K562 (cell line): Measurements from ENCODE around the gene CEP170. TPM values are rescaled to one million over a fixed set of nuclear protein-coding genes. Genes with fewer than 3 reads are reported as not detected.

ENCODE experiments used
- BCOR ChIP-seq: fragments of 450-650 bp; IDR thresholded peaks from 2 replicates; pipeline ENCODE4 v1.6.1; 2016
- CREB1 ChIP-seq, 2 experiments: sonication (generic) in 1 of 2; formaldehyde crosslinking in 1 of 2; IDR thresholded peaks; 2 replicates each; pipeline versions ENCODE4 v1.6.1 to v1.8.0; 2012 to 2022; ENCODE audit warnings: inconsistent platforms in 1 of 2, mild to moderate bottlenecking in 1 of 2, missing genetic modification reagents in 1 of 2, moderate library complexity in 1 of 2
- DMBX1 ChIP-seq: fragments of 250-450 bp; sonication (Bioruptor Pico); IDR thresholded peaks from 2 replicates; pipeline ENCODE4 v1.8.0; 2022; ENCODE audit warnings: inconsistent platforms, mild to moderate bottlenecking, moderate library complexity, borderline replicate concordance
- ETV1 ChIP-seq: fragments of 450-650 bp; conservative IDR thresholded peaks from 2 replicates; pipeline ENCODE4 v1.6.1; 2016; ENCODE audit warnings: missing genetic modification characterization, control low read depth, low read depth, missing compliant biosample characterization
- MEF2A ChIP-seq: IDR thresholded peaks from 2 replicates; pipeline ENCODE4 v1.6.1; 2011; ENCODE audit warnings: low read depth, mild to moderate bottlenecking, low read length, moderate library complexity; ENCODE audit not compliant: control insufficient read depth
- MTA1 ChIP-seq: fragments of 450-650 bp; IDR thresholded peaks from 2 replicates; pipeline ENCODE4 v1.6.1; 2017; ENCODE audit warnings: borderline replicate concordance
- MTF1 ChIP-seq: fragments of 250-450 bp; sonication (Bioruptor Pico); IDR thresholded peaks from 2 replicates; pipeline ENCODE4 v1.9.0; 2021; ENCODE audit warnings: moderate library complexity, mild to moderate bottlenecking, inconsistent platforms, borderline replicate concordance
- NEUROD1 ChIP-seq: fragments of 150-350 bp; IDR thresholded peaks from 2 replicates; pipeline ENCODE4 v1.6.1; 2014; ENCODE audit warnings: borderline replicate concordance, low read length, low read depth; ENCODE audit not compliant: partially characterized antibody
- POLR2B ChIP-seq: fragments of 450-650 bp; IDR thresholded peaks from 2 replicates; pipeline ENCODE4 v1.6.1; 2018; ENCODE audit warnings: low read depth; ENCODE audit not compliant: partially characterized antibody
- RBM39 ChIP-seq: fragments of 200-400 bp; formaldehyde crosslinking; optimal IDR thresholded peaks from 2 replicates; pipeline ENCODE3; 2018; ENCODE audit warnings: low read depth, low read length
- RFX1 ChIP-seq: fragments of 450-650 bp; IDR thresholded peaks from 2 replicates; pipeline ENCODE4 v1.6.1; 2016; ENCODE audit warnings: mild to moderate bottlenecking, moderate library complexity
- SIN3A ChIP-seq, 2 experiments: fragments of 150-350 bp in 1 of 2; IDR thresholded peaks; 2 replicates each; pipeline ENCODE4 v1.6.1; 2011 to 2016; ENCODE audit warnings: borderline replicate concordance in 2 of 2, low read depth in 2 of 2, low read length in 2 of 2, mild to moderate bottlenecking in 2 of 2, moderate library complexity in 2 of 2; ENCODE audit not compliant: control insufficient read depth in 1 of 2
- THRAP3 ChIP-seq: fragments of 450-650 bp; IDR thresholded peaks from 2 replicates; pipeline ENCODE4 v1.6.1; 2016; ENCODE audit warnings: mild to moderate bottlenecking, inconsistent platforms, borderline replicate concordance
- ZNF134 ChIP-seq: fragments of 250-450 bp; sonication (Bioruptor Pico); conservative IDR thresholded peaks from 2 replicates; pipeline ENCODE4 v1.4.0; 2020
- polyA plus RNA-seq, 8 experiments: library from polyadenylated mRNA; depleted of rRNA in 4 of 8; stranded (reverse) in 5 of 8; unstranded in 3 of 8; fragments of >200 nt; fragmentation: Nextera tagmentation in 2 of 8; fragmentation: Illumina TruSeq in 1 of 8; extraction: Ambion mirVana in 2 of 8; extraction: Trizol in 1 of 8; gene quantifications; 2 replicates each; pipeline versions ENCODE4 v1.2.1 to v1.2.3, GENCODE V29; 2011 to 2014; ENCODE audit warnings: inconsistent platforms in 1 of 8, missing spikeins in 1 of 8
- total RNA-seq, 7 experiments: library from RNA; depleted of rRNA in 6 of 7; stranded (reverse); fragments of >200 nt in 6 of 7; fragmentation: Illumina TruSeq in 2 of 7; extraction: Trizol in 2 of 7; gene quantifications; 2 replicates each; pipeline versions ENCODE4 v1.2.1 to v1.2.3, GENCODE V29; 2011 to 2021; ENCODE audit warnings: low replicate concordance in 1 of 7
- TF ChIP-seq, protein P1 (sequence below): sonication (generic); formaldehyde crosslinking; IDR thresholded peaks from 2 replicates; pipeline ENCODE4 v1.4.0; 2020; ENCODE audit warnings: mild to moderate bottlenecking, missing genetic modification reagents
- TF ChIP-seq, protein P2 (sequence below): sonication (generic); formaldehyde crosslinking; IDR thresholded peaks from 2 replicates; pipeline ENCODE4 v1.8.0; 2022; ENCODE audit warnings: mild to moderate bottlenecking, missing genetic modification reagents
- TF ChIP-seq, protein P3 (sequence below): IDR thresholded peaks from 2 replicates; pipeline ENCODE4 v1.6.1; 2012; ENCODE audit warnings: low read depth, low read length, improper control_type of control experiment, borderline replicate concordance
- TF ChIP-seq, protein P4 (sequence below), 2 experiments: fragments of 200-800 bp in 1 of 2; sonication (Bioruptor generic) in 1 of 2; sonication (generic) in 1 of 2; formaldehyde crosslinking in 1 of 2; IDR thresholded peaks in 1 of 2; conservative IDR thresholded peaks in 1 of 2; 2 replicates each; pipeline versions ENCODE4 v1.5.0 to v1.6.1; 2016 to 2020; ENCODE audit warnings: missing compliant biosample characterization in 1 of 2, missing genetic modification characterization in 1 of 2, missing genetic modification reagents in 1 of 2
- TF ChIP-seq, protein P5 (sequence below): fragments of 200-800 bp; sonication (Bioruptor generic); IDR thresholded peaks from 2 replicates; pipeline ENCODE4 v1.6.1; 2017; ENCODE audit warnings: missing genetic modification characterization, missing compliant biosample characterization

The CEP170 gene
- total and polyA plus RNA-seq, 9 of the 15 experiments (the other 6 are each of a cell fraction or from before 2014, with no cell fraction given), result 22.6 to 110 (median 68.5) TPM

DNA sequence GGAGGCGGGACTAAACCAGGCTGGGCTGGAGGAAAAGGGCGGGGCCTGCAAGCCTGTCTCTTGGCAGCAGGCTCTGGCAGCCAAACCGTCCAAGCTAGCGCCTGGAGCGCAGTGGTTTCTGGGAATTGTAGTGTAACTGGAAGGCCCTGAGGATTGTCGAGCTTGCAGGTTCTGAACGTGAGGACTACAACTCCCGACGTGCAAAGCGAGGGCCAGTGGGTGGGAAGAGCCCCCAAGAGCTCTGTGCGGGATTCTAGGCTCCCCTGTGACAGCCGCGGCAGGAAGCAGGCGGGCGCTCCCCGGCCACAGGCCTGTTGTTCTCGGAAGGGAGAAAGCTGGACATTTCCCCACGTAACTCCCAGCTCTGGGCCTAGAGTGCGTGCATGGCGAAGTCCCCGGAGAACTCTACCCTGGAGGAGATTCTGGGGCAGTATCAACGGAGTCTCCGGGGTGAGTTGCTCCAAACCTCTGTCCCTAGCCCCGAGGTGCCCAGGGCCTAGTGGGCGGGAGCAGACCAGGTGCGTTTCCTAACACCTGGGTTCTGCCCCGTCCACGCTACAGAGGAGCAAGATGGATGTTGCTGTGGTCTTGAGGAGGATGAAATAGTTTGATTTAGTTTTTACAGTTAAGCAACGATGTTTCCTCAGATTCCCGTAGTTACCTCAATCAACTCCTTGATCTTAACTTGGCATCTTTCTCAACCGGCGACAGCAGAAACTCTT, 871 bp upstream of the CEP170 start, which contains the start of gene SDCCAG8 (continued):
- peak; percentile 78 for TF ChIP-seq ETV1 (tag)
- TF ChIP-seq, protein P1, sequence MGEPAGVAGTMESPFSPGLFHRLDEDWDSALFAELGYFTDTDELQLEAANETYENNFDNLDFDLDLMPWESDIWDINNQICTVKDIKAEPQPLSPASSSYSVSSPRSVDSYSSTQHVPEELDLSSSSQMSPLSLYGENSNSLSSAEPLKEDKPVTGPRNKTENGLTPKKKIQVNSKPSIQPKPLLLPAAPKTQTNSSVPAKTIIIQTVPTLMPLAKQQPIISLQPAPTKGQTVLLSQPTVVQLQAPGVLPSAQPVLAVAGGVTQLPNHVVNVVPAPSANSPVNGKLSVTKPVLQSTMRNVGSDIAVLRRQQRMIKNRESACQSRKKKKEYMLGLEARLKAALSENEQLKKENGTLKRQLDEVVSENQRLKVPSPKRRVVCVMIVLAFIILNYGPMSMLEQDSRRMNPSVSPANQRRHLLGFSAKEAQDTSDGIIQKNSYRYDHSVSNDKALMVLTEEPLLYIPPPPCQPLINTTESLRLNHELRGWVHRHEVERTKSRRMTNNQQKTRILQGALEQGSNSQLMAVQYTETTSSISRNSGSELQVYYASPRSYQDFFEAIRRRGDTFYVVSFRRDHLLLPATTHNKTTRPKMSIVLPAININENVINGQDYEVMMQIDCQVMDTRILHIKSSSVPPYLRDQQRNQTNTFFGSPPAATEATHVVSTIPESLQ (CRISPR knock-in tag), result peak; percentile 96
- TF ChIP-seq MTF1 (CRISPR knock-in tag), result no peak
- TF ChIP-seq, protein P2, sequence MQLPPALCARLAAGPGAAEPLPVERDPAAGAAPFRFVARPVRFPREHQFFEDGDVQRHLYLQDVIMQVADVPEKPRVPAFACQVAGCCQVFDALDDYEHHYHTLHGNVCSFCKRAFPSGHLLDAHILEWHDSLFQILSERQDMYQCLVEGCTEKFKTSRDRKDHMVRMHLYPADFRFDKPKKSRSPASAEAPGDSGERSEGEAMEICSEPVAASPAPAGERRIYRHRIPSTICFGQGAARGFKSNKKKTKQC (CRISPR knock-in tag), result peak; percentile 17; the same call in 1 of the 2 replicates
- TF ChIP-seq POLR2B, result peak; percentile 83
- peak; percentile 43; the same call in 1 of the 2 replicates for TF ChIP-seq DMBX1
- TF ChIP-seq, protein P3, sequence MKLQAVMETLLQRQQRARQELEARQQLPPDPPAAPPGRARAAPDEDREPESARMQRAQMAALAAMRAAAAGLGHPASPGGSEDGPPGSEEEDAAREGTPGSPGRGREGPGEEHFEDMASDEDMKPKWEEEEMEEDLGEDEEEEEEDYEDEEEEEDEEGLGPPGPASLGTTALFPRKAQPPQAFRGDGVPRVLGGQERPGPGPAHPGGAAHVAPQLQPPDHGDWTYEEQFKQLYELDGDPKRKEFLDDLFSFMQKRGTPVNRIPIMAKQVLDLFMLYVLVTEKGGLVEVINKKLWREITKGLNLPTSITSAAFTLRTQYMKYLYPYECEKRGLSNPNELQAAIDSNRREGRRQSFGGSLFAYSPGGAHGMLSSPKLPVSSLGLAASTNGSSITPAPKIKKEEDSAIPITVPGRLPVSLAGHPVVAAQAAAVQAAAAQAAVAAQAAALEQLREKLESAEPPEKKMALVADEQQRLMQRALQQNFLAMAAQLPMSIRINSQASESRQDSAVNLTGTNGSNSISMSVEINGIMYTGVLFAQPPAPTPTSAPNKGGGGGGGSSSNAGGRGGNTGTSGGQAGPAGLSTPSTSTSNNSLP, result no peak
- TF ChIP-seq SIN3A (IDR thresholded peaks at IDR 0.05; ENCODE audit: borderline replicate concordance in 2 of 2, control insufficient read depth in 1 of 2, low read depth in 2 of 2, low read length in 2 of 2), result peak in 1 of 2 experiments; percentile 72; a peak in 2 of 4 replicates
- TF ChIP-seq RFX1, result peak; percentile 88
- no peak for TF ChIP-seq MTA1
- peak; percentile 46 for TF ChIP-seq NEUROD1
- TF ChIP-seq BCOR, result no peak
- TF ChIP-seq RBM39, result no peak
- TF ChIP-seq, protein P4, sequence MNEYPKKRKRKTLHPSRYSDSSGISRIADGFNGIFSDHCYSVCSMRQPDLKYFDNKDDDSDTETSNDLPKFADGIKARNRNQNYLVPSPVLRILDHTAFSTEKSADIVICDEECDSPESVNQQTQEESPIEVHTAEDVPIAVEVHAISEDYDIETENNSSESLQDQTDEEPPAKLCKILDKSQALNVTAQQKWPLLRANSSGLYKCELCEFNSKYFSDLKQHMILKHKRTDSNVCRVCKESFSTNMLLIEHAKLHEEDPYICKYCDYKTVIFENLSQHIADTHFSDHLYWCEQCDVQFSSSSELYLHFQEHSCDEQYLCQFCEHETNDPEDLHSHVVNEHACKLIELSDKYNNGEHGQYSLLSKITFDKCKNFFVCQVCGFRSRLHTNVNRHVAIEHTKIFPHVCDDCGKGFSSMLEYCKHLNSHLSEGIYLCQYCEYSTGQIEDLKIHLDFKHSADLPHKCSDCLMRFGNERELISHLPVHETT (CRISPR knock-in tag; conservative IDR thresholded peaks at IDR 0.05 in 1 of 2, IDR thresholded peaks at IDR 0.05 in 1 of 2), result 0 out of 4 replicates have a peak, but pooled peaks of 1 of the 2 experiments have one; percentile 2
- TF ChIP-seq MEF2A, result no peak
- TF ChIP-seq ZNF134 (CRISPR knock-in tag), result no peak
- TF ChIP-seq, protein P5, sequence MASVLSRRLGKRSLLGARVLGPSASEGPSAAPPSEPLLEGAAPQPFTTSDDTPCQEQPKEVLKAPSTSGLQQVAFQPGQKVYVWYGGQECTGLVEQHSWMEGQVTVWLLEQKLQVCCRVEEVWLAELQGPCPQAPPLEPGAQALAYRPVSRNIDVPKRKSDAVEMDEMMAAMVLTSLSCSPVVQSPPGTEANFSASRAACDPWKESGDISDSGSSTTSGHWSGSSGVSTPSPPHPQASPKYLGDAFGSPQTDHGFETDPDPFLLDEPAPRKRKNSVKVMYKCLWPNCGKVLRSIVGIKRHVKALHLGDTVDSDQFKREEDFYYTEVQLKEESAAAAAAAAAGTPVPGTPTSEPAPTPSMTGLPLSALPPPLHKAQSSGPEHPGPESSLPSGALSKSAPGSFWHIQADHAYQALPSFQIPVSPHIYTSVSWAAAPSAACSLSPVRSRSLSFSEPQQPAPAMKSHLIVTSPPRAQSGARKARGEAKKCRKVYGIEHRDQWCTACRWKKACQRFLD (CRISPR knock-in tag), result peak; percentile 68
- peak; percentile 46; the same call in 1 of the 2 replicates for TF ChIP-seq CREB1 (IDR thresholded peaks at IDR 0.05)
- no peak; the same call in 1 of the 2 replicates for TF ChIP-seq CREB1 (CRISPR knock-in tag; IDR thresholded peaks at IDR 0.05)
- TF ChIP-seq THRAP3, result no peak
